Measurements from ENCODE around the gene TDP2.
"Not testable (repeated sequence)": the region's sequence is repeated elsewhere in the genome, so short reads cannot be mapped to it uniquely, and the experiment has no call there.

Gene TDP2

GRCh38 chr6:24643920-24644319 is 22.8 kb downstream of the TDP2 start:
- no peak for DNase-seq

GRCh38 chr6:24642061-24642460 is 24.6 kb downstream of the TDP2 start:
- DNase-seq = no peak

- DNase-seq = not testable (repeated sequence)
Observed at GRCh38 chr6:24640631-24641030, 26.1 kb downstream of the TDP2 start.

- no peak for DNase-seq
Observed at GRCh38 chr6:24640166-24640565, 26.5 kb downstream of the TDP2 start.

- no peak for DNase-seq
Observed at GRCh38 chr6:24636681-24637080, 30.0 kb downstream of the TDP2 start.

- DNase-seq = no peak
Observed at GRCh38 chr6:24632573-24632972, 34.1 kb downstream of the TDP2 start.

GRCh38 chr6:24631671-24632070 is 35.0 kb downstream of the TDP2 start:
- DNase-seq = no peak

GRCh38 chr6:24630856-24631505 is 35.7 kb downstream of the TDP2 start:
- DNase-seq = no peak

- no peak for DNase-seq
Observed at GRCh38 chr6:24621626-24622289, 44.9 kb downstream of the TDP2 start.

GRCh38 chr6:24620637-24621036 is 46.1 kb downstream of the TDP2 start:
- no peak for DNase-seq

- DNase-seq = no peak
Observed at GRCh38 chr6:24619661-24620060, 47.0 kb downstream of the TDP2 start.

- no peak for DNase-seq
Observed at GRCh38 chr6:24614648-24615047, 52.1 kb downstream of the TDP2 start.

- DNase-seq = no peak
Observed at GRCh38 chr6:24614043-24614420, 52.7 kb downstream of the TDP2 start.

- DNase-seq = no peak
Observed at GRCh38 chr6:24613361-24614042, 53.2 kb downstream of the TDP2 start.

- DNase-seq = no peak
Observed at GRCh38 chr6:24610672-24611071, 56.0 kb downstream of the TDP2 start.

- DNase-seq = no peak
Observed at GRCh38 chr6:24607310-24608105, 59.2 kb downstream of the TDP2 start.

- DNase-seq = no peak
Observed at GRCh38 chr6:24606200-24606930, 60.3 kb downstream of the TDP2 start.

- no peak for DNase-seq
Observed at GRCh38 chr6:24603241-24603640, 63.5 kb downstream of the TDP2 start.

GRCh38 chr6:24600903-24601302 is 65.8 kb downstream of the TDP2 start:
- DNase-seq = no peak

All from activated CD4-positive, CD25-positive, alpha-beta regulatory T cell (primary cell).